Measurements from ENCODE around the gene ORC3. TPM values are rescaled to one million over a fixed set of nuclear protein-coding genes. Genes with fewer than 3 reads are reported as not detected.

The ORC3 gene
- polyA plus RNA-seq, 1 donor (not counting 4 experiments of a cell fraction or from before 2014, with no cell fraction given) = 37.4 TPM

Other genes with a start within 250 kb of the ORC3 start
- gene C6orf163, start 245.3 kb upstream of the ORC3 start, polyA plus RNA-seq = 0.19 to 0.83 TPM (median 0.53 TPM) in 3 replicates
- gene CFAP206, start 182.2 kb upstream of the ORC3 start, polyA plus RNA-seq = 0.18 to 0.63 TPM (median 0.44 TPM) in 3 replicates
- 7.6 to 25.1 TPM (median 24.0 TPM) in 3 replicates for gene SLC35A1, start 117.2 kb upstream of the ORC3 start, polyA plus RNA-seq
- gene RARS2, start 148 bp upstream of the ORC3 start, polyA plus RNA-seq = 12.0 to 20.3 TPM (median 16.5 TPM) in 3 replicates
- 12.8 to 25.0 TPM (median 24.6 TPM) in 3 replicates for gene AKIRIN2, start 112.1 kb downstream of the ORC3 start, polyA plus RNA-seq

Data from keratinocyte (primary cell).